Glomerular visceral epithelial cell (primary cell): Measurements from ENCODE around the gene ACP7.

Experiments
- DNase-seq: peaks from one replicate; pipeline ENCODE4 v3.0.0-alpha.2; 2016; ENCODE audit errors: extremely low spot score

Gene ACP7

GRCh38 chr19:39148939-39149529, 64.9 kb downstream of the ACP7 start:
- DNase-seq = no peak

DNA sequence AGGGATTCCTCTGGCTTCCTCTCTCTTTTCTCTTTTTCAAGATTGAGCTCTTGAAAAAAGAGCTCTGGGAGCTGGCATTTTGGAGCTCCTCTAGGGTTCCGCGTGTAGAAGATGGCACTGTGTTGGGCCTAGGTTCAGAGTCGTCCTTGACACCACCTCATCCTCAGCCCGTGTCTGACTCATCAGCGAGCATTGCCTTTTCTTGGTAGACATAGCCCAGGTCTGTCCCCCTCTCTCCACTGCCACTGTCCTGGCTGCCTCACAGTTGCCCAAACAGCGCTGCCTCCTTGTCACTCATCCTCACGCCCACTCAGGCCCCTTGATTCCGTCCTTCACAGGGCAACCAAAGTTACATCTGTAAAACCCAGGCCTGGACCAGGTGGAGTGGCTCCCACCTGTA, 66.1 kb downstream of the ACP7 start:
- no peak for DNase-seq

DNA sequence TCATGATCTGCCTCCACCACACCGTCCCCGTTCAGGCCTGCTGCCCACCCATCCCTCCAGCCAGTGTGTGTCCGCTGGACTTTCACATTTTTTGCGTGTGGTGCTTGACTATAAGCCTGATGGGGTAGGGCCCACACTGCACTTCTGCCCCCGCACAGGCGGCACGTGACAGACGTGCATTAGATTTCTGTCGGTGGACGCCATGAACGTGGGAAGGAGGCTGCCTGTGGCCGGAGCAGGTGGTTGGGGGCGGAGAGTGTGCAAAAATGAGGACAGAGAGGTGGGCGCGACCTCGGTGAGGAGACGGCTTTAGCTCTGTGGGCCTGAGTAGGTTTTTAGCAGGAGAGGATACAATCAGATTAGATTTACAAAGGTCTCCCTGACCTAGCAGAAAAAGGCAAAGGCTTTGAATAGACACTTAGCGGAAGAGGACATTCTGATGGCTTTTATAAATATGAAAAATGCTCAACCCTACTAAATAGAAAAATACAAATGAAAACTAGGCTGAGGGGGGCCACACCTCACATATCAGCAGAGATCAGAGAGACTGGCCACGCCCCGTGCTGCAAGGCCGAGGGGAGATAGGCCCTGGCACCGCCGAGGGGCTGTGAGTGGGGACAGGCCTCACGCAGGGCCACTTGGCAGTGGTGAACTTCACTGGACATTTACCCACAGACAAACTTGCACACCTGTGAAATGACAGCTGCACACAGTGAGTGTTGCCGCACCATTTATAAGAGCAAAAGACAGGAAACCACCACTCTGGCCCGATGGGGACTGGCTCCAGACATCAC, 66.8 kb downstream of the ACP7 start:
- DNase-seq = no peak

GRCh38 chr19:39152066-39152465, 67.9 kb downstream of the ACP7 start:
- no peak for DNase-seq

DNA sequence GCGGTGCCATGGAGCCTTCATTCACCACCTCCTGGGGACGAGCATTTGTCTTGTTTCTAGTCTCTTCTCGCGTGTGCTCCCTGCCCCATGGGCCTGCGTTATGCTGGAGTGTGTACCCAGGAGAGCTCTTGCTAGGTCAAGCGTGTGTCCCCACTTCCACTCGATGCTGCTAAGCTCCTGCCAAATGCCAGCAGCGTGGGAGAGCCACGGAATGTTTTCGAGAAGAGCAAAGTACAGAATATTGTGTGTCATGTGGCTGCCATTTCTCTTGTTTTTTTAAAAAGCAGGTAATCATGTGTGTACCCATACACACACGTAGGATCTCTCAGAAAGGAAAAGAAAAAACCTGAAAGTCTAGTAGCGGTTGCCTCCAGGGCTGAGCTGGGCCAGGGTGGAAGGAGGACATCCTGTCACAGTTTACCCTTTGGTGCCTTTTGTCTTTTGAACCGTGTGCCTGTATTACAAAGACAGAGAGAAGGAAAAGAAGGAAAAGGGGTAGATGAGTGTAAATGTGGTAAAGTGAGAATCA, 70.0 kb downstream of the ACP7 start:
- DNase-seq = no peak

- DNase-seq = no peak
Observed at GRCh38 chr19:39154629-39155100, 70.5 kb downstream of the ACP7 start.

DNA sequence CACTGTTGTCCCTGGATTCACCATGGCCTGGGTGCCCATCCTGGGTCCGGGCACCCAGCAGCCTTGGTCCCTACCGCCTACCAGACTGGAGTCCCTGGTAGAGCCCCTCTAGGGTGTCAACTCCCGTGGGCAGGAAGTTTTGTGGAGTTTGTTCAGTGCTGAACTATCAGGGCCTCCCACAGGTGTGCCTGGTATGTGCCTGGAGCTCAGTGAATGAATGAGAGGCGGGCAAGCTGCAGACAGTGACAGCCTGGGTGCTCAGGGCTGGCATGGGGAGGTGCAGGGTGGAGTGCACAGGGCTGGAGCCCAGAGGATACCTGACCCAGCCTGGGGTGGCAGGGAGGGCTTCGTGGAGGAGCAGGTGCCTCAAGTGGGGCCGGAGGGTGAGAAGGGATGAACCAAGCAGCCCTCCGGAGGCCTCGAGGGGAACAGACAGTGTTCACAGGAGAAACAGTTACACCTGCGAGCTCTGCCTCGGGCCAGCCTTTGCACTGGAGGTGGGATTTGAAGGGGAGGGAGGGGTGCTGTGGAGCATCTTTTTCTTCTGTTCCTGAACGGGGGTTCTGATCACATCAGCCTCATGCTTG, 71.0 kb downstream of the ACP7 start:
- no peak for DNase-seq

- DNase-seq = no peak
Observed at GRCh38 chr19:39155741-39156140, 71.6 kb downstream of the ACP7 start.

DNA sequence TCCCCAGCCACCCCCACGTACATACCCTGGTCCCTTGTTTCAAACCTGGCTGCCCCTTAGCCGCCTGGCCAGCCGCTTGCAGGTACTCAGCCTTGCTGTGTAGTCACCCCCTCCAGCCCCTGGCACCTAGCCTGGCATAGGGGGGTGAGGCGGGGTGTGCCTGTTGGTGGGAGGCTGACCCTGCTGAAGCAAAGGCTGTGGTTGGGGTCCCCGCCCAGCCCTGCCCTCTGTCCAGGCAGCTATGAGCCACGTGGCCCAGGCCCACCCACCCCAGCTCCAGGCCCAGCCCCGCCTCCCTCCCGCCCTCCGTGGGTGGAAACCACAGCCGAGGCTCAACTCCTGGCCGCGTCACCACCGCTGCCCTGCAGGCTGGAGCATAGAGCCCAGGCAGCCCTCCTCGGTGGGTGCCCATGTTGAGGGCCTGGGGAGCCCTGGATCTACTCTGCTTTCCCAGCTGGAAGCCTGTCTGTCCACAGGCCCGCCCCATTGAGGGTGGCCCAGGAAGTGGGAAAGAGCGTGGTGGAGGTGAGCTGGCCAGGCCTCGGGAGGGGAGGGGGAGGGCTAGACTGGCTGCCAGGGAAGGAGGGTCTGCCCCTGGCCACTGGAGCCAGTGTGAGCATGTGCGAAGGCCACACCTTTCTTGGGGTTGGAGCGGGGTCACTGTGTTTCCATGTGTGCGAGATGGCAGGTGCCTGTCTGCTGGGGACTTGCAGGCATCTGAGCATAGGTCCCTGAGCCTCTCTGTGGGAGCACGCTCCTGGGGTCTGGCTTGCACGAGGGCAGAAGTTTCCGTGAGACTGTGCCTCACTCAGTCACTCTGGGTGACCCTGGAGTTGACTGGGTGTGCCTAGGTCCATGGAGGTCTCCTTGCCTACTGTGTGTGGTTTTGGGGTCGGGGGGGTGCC, 72.4 kb downstream of the ACP7 start:
- DNase-seq = peak; percentile 39

- DNase-seq = no peak
Observed at GRCh38 chr19:39157275-39157996, 73.3 kb downstream of the ACP7 start.

DNA sequence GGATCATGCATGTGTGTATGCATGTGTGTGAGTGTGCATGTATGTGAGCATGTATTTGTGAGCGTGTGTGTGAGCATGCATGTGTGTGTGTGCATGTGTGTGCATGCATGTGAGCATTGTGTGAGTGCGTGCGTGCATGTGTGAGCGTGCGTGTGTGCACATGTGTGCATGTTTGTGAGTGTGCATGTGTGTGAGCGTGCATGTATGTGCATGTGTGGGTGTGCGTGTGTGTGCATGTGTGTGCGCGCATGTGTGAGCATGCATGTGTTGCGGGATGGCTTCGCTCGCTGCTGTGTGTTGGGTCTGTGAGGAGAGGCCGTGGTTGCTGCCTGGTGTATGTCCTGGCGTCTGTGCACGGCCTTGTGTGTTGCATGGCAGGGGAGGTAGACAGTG, 73.8 kb downstream of the ACP7 start:
- no peak for DNase-seq

- DNase-seq = no peak
Observed at GRCh38 chr19:39158646-39159260, 74.6 kb downstream of the ACP7 start.

DNA sequence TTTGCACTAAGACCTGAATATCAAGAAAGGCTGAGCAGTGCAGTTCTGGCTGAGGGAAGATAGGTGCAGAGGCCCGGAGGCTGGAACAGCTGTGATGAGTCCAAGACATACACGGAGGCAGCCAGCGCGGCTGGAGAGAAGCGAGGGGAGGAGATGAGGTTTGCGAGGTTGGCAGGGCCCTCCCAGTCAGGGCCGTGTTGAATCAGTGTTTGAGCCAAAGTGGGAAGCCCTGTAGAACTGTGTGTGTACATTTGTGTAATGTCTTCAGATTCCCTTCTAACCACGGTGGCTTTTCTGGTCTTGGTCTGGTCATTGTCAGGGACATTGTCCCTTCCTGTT, 76.3 kb downstream of the ACP7 start:
- DNase-seq = no peak
